ENCODE data around the gene SLC12A8.

DNA sequence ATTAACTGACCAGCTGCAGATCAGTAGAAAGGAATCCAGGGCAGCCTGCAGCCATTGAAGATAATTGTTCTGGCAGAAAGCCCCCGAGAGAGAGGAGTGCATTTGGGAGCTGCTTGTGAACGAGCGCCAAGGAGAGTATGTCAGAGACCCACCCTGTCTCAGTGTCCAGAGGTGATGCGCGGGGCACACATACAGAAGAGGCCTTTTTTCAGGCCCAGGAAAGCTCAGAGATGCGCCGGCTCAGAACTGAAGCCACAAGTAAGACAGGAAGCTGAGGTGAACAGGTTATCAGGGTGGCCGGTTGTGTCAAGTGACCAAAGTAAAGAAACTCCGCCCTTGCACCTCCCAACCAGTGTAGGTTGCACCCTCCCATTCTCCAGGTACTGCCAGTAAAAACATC, 96.9 kb downstream of the SLC12A8 start:
- TF ChIP-seq CTCF (IDR thresholded peaks at IDR 0.05) (no peak), POLR2A (IDR thresholded peaks at IDR 0.05) (no peak)

Measured in right lobe of liver (tissue), 4 donors.